GM18498 (cell line): ENCODE measurements around the gene PPT2.
"Not testable (repeated sequence)": the region's sequence is repeated elsewhere in the genome, so short reads cannot be mapped to it uniquely, and the experiment has no call there.

ENCODE experiments used
- ATAC-seq: cut with Tn5 transposase; IDR thresholded peaks from one replicate; pipeline ENCODE4 v1.9.1; 2021; ENCODE audit warnings: mild to moderate bottlenecking, moderate library complexity; ENCODE audit not compliant: unreplicated experiment

Gene PPT2

DNA sequence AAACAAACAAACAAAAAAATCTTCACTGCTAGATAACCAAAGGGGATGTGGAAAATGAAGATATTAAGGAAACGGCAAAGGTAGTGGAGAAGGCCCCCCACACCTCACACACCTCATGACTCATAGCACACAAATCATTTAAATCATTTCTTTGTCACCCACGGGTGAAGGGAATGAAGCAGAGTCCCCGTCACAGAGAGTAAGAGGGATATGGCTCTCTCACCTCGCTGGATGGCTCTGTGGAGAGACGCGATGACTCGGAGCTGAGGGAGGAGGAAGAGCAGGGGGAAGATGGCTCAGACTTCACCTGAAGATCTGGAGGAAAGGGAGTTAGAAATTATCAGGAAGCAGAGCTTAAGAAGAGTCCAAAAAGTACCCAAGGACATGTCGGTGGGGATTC, 27.1 kb upstream of the PPT2 start:
- no peak for ATAC-seq

DNA sequence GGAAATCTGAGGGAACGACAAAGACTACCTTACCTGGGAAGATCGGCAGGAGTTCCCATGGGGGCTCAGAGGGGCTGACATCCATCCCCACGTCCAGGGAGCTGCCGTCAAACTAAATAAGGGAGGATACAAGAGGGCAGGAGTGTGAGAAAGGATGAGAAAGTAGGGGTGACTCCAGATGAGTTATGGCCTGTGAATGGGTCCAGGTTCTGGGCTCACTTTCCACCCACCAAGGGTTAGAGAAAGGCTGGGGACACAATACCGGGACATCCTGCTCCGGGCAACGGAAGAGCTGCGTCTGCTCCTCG, 26.6 kb upstream of the PPT2 start:
- no peak for ATAC-seq

DNA sequence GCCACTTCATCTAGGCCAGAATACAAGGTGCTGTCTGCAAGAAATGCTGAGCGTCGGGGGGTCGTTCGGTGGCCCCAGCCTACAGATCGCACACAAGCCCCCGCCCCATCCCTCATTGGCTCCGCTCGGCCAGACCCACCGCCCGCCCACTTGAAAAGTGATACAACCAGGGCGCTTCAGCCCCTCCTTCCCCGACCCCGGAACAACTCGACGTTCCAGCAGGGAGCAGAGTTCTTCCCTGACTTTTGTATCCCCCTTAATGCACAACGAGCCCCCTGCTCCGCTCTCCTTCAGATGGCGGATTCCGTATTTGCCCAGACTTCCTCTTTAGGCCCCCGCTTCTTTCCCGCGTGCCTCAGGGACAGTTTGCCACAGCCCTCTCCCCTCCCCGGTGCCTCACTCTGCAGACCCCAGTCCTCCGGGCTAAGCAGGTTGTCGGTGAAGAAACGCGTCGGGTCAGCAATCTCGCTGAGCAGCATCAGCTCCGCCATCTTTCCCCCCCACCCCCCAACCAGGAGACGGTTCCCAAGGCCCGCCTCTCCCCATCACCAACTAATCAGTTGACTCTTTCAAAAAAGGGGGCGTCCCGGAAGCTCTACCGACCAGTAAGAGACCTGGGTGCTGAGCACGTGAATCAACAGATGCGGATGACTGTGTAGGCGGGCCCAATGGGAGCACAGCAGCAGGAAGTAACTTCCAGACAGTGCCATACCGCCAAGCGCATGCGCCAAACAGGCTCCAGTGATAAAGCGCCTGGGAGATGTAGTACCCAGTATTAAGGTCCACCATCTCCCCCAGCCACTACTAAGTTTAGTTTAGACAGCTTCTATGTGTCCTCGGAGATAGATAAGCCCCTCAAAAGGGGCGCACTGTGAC, 26.0 kb upstream of the PPT2 start, which contains the start of gene ATF6B:
TSS of gene ATF6B (minus strand) at position 530 of the 876 bp plus-strand sequence. CDS start at position 491, 39 bp downstream.
- ATAC-seq: peak; percentile 89

DNA sequence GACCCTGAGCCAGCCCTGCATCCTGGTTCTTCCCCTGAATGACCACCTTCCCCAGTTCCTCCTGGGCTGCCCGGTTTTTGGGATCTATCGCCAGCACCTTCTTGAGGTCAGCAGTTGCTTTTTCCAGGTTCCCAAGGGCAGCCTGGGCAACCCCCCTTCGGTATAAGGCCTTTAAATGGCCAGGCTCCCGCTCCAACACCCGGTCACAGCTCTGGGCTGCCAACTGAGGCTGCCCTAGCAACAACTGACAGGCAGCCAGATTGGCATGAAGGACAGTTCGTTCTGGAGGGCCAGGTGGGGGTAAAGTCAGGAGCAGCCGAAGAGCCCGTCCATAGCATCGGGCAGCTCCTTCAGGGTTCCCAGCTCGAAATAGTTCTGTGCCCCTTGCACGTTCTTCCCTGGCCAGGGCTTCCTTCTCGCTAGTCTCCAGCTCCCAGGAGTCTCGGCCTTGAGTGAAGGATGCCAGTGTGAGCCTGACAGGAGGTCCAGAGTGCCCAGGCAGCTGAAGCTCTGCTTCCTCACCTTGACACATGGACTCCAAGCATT, 25.1 kb upstream of the PPT2 start:
- ATAC-seq: no peak

DNA sequence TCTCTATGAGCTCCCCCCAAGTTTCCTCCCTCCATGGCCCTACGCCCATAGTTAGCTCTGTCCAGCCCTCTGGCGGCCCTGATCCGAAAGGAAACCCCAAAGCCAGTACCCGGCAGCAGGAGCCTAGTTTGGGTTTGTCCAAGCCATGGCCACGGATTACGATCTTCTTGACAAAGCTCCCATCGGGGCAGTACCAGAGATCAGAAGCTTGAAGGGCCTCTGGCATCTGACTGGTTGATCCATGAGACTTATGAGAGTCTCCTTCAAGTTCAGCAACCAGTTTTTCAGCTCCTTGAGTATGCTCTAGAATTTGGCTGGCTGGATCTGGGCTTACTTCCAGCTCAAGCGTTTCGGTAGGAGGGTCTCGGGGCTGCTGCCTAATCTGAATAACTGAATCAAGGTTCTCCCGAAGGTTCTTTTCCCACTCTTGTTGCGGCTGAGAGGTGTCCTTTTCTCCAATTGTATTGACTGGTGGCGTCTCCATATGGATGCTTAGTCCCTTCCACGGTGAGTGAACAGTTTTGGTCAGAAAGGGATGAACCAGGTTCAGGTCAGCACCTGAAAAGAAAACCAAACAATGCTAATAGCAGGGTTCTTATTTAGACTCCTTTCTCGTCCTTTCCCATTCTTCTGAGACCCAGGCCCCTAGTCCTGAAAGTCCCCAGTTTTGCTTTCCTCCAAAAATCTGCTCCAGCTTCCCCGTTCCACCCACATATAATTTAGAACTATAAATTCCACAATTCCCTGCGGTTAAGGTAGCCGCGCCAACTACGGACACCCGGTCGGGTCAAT, 24.4 kb upstream of the PPT2 start:
- ATAC-seq: no peak

DNA sequence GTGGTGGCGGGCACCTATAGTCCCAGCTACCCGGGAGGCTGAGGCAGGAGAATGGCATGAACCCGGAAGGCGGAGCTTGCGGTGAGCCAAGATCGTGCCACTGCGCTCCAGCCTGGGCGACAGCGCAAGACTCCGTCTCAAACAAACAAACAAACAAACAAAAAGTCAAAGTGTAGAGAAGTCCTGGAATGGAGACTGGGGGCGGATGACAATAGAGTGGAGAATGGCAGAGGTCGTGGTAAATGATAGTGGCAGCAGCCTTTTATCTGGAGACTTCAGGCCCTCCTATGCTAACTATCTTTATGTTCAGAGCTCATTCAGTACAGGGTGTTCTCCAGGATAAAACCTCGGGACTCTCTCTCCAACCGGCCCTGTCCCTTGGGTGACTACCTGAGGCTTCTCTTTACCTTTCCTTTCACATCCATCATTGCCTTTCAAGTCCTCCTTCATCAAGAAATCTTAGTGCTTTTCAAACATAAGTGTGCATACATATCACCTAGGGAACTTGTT, 22.4 kb upstream of the PPT2 start:
- no peak for ATAC-seq

DNA sequence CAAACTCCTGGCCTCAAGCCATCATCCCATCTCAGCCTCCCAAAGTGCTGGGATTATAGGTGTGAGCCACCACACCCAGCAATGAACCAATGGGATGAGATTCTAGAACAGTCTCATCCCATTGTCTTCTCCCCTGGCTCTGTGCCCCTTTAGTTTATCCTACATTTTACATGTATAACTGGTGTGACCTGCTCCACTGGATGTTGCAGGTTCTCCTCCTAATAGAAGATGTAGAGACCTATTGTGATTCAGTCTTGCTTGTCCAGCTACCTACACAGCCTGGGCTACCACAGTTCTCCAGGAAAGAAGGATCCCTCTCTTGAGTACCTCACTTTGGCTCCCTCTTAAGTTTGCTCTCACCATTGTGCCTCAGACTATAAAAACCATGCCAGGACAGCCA, 21.8 kb upstream of the PPT2 start:
- ATAC-seq: no peak

DNA sequence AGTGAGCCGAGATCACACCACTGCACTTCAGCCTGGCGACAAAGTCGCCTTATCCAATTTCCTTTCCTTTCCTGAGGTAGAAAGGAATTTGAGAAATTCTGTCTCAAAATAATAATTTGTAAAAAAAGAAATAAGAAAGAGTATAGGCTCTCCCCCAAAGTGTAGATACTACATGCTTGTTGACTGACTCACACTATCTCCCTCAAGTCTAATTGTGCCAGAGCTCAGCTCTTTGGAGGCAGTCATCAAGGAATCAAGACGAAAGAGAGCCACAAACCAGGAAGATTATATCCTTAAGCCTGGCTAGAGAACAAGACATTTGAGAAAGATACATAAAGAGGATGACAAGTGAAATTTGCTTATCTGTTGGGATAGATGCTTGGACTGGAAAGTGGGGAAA, 20.2 kb upstream of the PPT2 start:
- no peak for ATAC-seq

DNA sequence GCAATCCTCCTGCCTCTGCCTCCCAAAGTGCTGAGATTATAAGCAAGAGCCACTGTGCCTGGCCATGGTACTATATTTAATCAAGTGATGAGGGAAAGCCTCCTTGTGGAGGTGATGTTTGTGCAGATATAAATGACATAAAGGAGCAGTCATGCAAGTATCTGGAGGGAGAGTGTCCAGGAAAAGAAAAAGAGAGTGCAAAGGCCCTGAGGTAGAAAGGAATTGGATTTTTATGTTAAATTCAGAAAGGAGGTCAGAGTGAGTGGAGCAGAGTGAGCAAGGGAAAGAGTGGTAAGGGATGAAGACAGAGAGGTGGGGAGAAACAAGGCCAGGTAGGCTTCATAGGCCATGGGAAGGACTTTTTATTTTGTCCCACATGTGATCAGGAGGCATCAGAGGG, 16.5 kb upstream of the PPT2 start:
- no peak for ATAC-seq

DNA sequence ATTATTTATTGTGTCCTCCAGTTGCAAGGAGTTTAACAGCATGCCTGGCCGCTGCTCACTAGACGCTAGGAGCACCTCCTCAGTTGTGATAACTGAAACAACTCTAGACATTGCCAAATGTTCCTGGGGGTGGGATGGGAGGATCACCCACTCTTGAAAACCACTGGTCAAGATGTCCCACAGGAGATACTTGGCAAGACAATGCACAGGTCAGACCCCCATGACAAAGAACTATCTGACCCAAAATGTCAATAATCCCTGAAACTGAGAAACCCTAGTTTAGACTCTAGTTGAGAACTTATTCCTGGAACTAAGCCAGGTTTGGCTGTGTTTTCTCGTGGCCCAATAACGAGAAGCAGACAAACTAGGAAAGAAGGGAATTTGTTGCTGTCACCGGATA, 14.4 kb upstream of the PPT2 start:
- no peak for ATAC-seq

DNA sequence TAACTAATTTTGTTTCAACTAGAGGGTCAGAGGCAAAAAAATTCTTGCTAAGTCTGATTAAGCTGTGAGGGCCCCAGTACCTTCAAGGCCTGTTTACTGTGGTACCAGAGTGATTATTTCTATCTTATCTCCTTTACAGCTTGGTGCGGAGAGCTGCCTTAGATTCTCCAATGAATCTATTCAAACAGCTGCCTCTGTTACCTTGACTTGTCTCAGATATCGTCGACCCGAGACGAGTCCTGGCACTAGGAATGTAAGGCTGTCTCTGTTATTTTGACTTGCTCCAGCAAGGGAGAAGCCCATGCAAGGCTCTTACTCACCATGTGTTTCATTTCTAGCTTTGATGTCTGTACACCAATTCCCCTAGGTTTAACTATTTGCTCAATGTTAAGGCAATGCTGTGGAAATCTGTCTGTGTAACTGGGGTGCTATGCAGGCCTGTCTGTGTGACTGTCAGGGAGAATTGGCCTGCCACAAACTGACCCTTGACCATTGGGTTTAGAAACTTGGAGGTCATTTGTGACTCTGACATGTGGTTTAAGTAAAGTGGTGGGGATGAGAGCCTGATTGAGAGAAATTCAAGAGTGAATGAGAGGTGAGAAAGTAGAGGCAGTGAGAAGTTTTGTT, 13.4 kb upstream of the PPT2 start:
- no peak for ATAC-seq

DNA sequence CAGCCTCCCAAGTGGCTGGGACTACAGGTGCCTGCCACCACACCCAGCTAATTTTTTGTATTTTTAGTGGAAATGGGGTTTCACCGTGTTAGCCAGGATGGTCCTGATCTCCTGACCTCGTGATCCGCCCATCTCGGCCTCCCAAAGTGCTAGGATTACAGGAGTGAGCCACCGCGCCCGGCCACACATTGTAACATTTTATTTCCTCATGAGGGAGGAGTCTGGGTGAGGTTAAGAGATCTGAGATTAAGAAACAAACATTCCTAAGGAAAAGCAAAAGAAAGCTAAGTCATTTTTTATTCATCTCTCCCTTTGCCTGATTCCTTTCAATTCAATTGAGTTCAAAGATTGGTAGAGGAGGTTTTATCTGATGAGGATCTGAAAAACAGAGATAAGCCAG, 9.7 kb upstream of the PPT2 start:
- ATAC-seq: not testable (repeated sequence)

DNA sequence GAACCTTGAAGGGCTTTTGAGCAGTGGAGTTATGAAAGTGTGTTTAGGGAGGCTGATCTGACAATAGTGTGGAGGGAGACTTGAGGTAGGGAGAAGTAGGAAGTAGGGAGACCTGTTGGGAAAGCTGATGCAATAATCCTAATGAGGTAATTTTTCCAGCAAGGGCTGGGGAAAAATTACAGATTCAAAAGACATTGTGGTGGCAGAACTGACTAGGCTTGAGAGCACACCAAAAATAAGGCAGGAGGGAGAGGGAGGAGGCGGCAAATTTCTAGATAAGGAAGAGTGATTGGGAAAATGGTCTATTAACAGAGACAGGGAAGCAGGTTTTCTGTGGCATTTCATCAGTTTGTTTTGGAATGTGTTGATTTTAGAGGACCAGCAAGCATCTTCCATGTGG, 7.7 kb upstream of the PPT2 start:
- ATAC-seq: no peak

DNA sequence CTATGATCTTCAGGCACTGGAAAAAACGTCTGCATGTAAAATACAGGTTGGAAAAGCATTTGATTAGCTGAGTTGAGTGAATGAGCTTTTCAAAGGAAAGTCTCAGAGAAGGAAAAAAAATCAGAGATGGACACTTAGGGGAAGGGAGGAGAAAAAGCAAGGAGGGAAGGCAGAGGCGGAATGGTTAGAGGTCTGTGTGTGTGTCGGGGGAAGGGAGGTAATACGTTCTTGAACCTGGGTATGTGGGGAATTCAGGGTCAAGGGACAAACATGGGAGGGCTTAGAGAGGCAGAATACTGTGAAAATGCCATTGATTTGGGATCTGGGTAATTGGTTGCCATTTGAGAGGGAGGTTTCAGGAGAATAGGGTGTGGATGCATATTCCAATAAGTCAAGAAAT, 7.3 kb upstream of the PPT2 start:
- no peak for ATAC-seq

DNA sequence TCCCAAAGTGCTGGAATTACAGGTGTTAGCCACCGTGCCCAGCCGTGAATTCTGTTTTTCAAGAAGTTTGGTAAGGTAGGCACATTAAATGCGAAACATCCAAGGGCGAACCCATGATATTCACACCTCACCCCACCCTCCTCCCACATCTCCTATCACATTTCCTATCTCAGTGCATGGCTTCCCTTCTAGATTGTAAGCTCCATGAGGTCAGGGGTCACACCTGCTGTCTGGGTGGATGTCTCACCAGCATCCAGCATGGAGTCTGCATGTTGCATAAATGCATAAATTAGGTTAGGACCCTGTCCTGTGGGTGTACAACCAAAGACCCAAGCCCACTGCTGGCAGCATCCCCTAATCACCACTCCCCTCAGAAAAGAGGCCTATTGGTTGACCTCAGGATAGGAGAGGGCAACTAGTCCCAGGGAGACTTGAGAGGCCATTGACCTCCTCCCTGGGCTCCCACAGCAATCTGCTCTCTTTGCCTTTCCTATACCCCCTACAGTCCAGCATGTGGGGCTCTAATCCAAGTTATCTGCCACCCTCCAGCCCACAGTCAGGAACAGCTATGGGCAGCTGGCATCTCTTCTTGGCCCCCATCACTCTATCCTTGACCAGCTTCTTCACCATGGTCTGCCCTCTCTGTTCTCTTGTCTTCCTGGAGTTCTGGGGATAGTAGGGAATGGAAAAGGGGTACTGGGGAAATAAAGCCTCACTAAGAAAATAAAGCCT, 6.4 kb upstream of the PPT2 start:
- no peak for ATAC-seq

DNA sequence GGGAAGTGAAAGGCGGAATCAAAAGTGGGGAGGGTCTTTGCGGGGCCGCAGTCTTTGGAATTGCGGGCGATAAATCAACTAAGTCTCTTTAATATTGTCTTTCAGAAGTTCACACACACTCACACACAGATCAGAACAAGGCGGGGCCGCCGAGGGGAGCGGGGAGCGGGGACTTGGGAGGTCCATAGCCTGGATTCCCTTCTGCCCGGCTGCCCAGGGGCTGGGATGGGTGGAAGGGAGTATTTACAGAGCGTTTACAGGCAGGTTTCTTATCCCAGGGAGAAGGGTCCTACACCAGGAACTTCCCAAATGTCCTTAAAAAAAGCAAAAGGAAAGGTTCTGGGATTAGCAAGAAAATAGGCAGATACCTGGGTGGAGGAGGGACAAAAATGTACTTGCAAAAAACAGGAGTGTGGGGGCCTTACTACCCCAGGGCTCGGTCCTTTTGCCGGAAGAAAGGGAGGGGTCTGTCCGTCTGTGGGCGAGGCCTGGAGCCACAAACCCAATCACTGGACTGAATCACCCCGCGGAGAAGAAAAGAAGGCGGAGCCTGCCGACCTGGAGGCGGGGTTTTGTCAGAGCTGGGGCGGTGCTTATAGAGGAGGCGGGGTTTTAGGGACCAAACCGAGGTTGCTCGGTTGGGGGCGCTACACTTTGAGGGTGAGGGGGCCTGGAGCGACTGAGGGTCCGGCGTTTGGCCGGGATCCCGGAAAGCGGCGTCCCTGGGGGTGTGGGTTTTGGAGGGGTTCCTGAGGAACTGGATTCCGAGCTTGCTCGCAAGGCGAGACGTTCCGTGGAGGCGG, 5.5 kb upstream of the PPT2 start:
- ATAC-seq: no peak

DNA sequence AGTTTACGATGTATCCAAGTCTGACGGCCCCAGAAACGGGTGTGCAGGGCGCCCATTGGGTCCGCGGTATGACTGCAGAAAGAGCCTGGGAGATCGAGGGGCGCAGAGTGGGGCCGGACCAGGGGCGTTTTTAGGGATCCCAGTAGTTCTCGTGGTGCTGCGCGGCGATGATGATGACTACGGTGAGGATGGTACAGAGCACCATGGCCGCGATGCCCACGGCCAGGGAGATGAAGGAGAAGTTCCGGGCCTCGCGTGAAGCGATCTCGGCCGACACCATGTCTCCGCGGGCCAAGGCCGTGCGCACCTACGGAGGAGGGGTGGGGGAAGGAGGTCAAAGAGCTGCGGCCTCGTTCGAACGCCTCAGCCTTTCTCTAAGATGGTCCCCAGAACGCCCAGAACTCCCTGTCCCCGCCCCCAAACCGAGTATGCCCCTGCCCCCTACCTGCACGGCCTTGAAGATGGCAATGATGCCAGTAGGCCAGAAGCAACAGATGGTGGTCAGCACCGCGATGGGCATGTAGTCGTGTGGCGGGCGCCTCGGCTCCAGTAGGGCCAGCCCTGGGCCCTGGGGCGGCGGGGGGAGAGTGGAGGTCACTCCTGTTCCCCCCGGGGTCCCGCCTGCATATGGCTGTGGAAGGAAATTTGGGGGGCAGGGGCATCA, 4.7 kb upstream of the PPT2 start:
- no peak for ATAC-seq

DNA sequence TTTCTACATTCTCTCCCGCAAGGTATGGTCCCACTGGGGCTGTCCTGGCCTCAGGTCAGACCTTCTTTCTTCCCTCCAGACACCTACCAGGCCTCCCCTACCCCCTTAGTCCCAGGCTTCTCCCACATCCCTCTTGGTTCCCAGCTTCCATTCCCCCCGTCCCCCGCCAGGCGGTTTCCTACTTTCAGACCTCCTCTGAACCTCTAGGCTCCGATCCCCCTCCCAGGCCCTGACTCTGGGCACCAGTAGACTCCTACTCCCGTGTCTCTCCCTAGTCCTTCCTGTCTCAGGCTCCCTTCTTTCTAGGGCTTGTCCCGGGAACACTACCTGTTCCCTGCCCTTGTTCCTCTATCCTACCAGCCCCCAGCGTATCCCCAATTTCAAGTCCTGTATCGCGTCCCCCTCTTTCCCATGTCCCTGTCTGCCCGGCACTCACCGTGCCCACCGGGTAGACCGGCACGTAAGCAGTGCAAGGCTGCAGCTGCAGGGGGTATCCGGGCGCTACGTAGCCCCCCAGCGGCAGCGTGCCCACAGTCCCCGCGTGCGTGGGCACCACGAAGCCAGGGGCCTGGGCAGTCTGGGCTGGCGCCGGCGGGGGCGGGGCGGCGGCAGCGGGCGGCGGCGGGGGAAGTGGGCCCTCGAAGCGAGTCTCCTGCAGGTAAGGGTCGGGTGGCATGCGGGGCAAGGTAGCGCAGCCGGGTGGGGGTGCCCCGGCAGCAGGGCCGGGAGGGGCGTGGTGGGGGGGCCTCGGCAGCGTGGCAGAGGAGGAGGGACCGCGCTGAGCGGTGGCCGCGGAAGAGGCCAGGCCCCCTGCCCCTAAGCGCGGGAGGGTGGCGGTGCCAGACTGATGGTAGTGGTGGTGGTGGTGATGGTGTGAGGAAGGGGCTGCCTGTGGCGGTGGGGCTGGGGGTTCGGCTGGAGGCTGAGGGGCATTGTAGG, 3.7 kb upstream of the PPT2 start:
- ATAC-seq: no peak
